GM23248 (cell line): ENCODE data around the gene SPTAN1.

Source experiments
- EZH2 ChIP-seq: fragments of 200-600 bp; sonication (generic); IDR thresholded peaks from 2 replicates; pipeline ENCODE4 v1.6.1; 2018; ENCODE audit warnings: antibody characterized with exemption, mild to moderate bottlenecking; ENCODE audit not compliant: insufficient read depth, poor library complexity, severe bottlenecking
- EZH2phosphoT487 ChIP-seq: fragments of 200-600 bp; sonication (generic); IDR thresholded peaks from 2 replicates; pipeline ENCODE4 v1.6.1; 2018; ENCODE audit warnings: antibody characterized with exemption, moderate library complexity, mild to moderate bottlenecking, low read depth; ENCODE audit not compliant: insufficient read depth

- TF ChIP-seq EZH2 (no peak), EZH2phosphoT487 (no peak)
Observed at GRCh38 chr9:128503870-128504269, 48.5 kb upstream of the SPTAN1 start.
